Activated CD8-positive, alpha-beta T cell treated with anti-CD3 and anti-CD28 coated beads for 36 hours (primary cell): ENCODE results near the gene FBXL16. TPM values are rescaled to one million over a fixed set of nuclear protein-coding genes. Genes with fewer than 3 reads are reported as not detected.
A peak's percentile ranks its signal among the peaks of the same experiment; 100 is the strongest.

Source experiments
- ATAC-seq: fragments of 200-7000 bp; cut with Tn5 transposase; one replicate; pipeline ENCODE4 v1.10.0; 2021; ENCODE audit warnings: mild to moderate bottlenecking, moderate library complexity
- CTCF ChIA-PET: fragments of 350-600 bp; sonication (Branson Sonifier 250); formaldehyde crosslinking; loops from one replicate; lab custom pipeline; 2021; ENCODE audit warnings: antibody characterized with exemption; lab: Charles Lee
- POLR2A ChIA-PET: fragments of 350-600 bp; sonication (Branson Sonifier 250); formaldehyde crosslinking; loops from one replicate; lab custom pipeline; 2021; ENCODE audit warnings: antibody characterized with exemption; lab: Charles Lee
- DNase-seq: peaks from one replicate; pipeline ENCODE4 v3.0.0-alpha.2; 2020
- H3K27ac Mint-ChIP-seq: one replicate; pipeline ENCODE4 v1.8.0; 2021; ENCODE audit warnings: mild to moderate bottlenecking, mixed read lengths
- H3K27me3 Mint-ChIP-seq: one replicate; pipeline ENCODE4 v1.8.0; 2021; ENCODE audit warnings: mixed read lengths
- H3K36me3 Mint-ChIP-seq: one replicate; pipeline ENCODE4 v1.8.0; 2021; ENCODE audit warnings: low read depth, mixed read lengths
- H3K4me1 Mint-ChIP-seq: one replicate; pipeline ENCODE4 v1.8.0; 2021; ENCODE audit warnings: low read depth, mixed read lengths
- H3K4me3 Mint-ChIP-seq: one replicate; pipeline ENCODE4 v1.8.0; 2021; ENCODE audit warnings: mild to moderate bottlenecking, moderate library complexity, mixed read lengths
- H3K9me3 Mint-ChIP-seq: one replicate; pipeline ENCODE4 v1.8.0; 2021; ENCODE audit warnings: mixed read lengths
- intact Hi-C: fragments of 100-400 bp; cut with micrococcal nuclease; formaldehyde crosslinking; loops from one replicate; pipeline ENCODE4 v1.10.0; 2022
- total RNA-seq, 2 experiments: library from RNA; stranded (reverse); gene quantifications; one replicate each; pipeline ENCODE4 v1.2.3, GENCODE V29; 2021
- TF ChIP-seq, protein P1 (sequence below): fragments of 200-600 bp; IDR thresholded peaks from one replicate; pipeline ENCODE4 v1.8.0; 2022; ENCODE audit warnings: antibody characterized with exemption, mild to moderate bottlenecking

FBXL16 gene
- total RNA-seq, 2 experiments from 2014 or later: 5.9 to 8.0 TPM

DNA sequence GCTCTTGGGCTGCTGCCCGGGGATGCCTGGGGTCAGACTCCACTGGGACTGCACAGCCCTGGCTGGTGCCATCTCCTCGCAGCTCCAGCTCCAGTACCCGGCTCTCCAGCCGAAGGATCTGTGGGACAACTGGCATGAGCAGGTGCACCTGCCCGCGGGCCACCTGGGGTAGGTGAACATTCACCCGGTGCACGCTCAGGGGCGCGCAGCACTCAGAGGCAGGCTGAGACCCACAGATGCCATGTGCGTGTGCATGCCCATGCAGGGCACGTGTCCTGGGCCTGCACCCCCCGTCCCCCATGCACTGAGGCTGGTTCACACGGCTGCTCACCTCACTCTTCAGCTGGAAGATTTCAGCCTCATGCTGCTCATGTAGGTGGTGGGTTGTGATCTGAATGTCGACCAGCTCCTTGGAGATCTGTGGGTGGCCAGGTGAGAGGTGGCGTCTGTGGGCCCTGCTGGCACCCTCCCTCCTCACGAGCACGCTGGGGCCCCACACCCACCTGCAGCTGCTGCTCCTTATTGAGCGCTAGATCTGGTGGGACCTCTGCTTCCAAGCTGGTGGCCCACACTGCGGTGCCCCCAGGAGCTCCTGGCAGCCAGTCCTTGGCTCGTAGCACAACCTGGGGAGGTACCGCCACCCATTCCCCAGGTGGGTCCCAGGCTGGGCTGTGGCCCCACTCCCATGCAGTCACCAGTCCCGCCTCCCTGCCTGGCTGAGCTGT is 20.0 kb upstream of the FBXL16 start:
- Mint-ChIP-seq H3K4me1 (peaks cover 5% of the 10 kb centered on the region), H3K9me3 (no peaks in the 10 kb centered on the region), H3K27ac (no peak overlapping the region), H3K27me3 (no peaks in the 10 kb centered on the region), H3K36me3 (no peaks in the 10 kb centered on the region), H3K4me3 (no peak overlapping the region)
- DNase-seq (no peak), ATAC-seq (no peak)
- CTCF ChIA-PET: interaction anchor here (0.7 to 19.6 kb wide), 4 partner anchors 14 to 60 kb away, joined by 3 to 207 read pairs (median 8); partner anchors contain the start of genes CIAO3 and METRN
- intact Hi-C loops: no loop called here
- TF ChIP-seq, protein P1, sequence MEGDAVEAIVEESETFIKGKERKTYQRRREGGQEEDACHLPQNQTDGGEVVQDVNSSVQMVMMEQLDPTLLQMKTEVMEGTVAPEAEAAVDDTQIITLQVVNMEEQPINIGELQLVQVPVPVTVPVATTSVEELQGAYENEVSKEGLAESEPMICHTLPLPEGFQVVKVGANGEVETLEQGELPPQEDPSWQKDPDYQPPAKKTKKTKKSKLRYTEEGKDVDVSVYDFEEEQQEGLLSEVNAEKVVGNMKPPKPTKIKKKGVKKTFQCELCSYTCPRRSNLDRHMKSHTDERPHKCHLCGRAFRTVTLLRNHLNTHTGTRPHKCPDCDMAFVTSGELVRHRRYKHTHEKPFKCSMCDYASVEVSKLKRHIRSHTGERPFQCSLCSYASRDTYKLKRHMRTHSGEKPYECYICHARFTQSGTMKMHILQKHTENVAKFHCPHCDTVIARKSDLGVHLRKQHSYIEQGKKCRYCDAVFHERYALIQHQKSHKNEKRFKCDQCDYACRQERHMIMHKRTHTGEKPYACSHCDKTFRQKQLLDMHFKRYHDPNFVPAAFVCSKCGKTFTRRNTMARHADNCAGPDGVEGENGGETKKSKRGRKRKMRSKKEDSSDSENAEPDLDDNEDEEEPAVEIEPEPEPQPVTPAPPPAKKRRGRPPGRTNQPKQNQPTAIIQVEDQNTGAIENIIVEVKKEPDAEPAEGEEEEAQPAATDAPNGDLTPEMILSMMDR: no peak
- POLR2A ChIA-PET: interaction anchor here (0.6 to 8.1 kb wide), 8 partner anchors 10 to 81 kb away, joined by 3 to 84 read pairs (median 4); partner anchors contain the start of genes CIAO3 and METRN

DNA sequence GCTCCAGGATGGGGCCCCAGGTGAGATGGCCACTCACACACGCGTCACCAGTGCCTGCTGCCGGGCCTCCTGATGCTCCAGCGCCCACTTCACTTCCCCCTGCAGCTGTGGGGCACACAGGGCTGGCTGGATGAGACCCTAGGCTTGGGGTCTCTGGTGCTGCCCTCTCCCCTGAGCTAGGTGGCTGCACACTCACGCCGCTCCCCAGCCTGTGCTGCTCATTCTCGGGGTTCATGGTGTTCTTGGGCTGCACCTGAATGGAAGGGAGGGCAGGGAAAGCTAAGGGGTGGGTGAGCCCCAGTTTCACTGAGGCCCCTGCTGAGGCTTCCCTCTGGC is 19.4 kb upstream of the FBXL16 start:
- H3K27ac Mint-ChIP-seq: no peak overlapping the region
- H3K27me3 Mint-ChIP-seq: no peaks in the 10 kb centered on the region
- H3K9me3 Mint-ChIP-seq: no peaks in the 10 kb centered on the region
- intact Hi-C loops: no loop called here
- POLR2A ChIA-PET: interaction anchor here (0.6 to 8.1 kb wide), 6 partner anchors 10 to 86 kb away, joined by 3 to 84 read pairs (median 7); partner anchors contain the start of genes CIAO3 and METRN
- peaks cover 8% of the 10 kb centered on the region for H3K4me1 Mint-ChIP-seq
- TF ChIP-seq, protein P1: no peak
- no peaks in the 10 kb centered on the region for H3K36me3 Mint-ChIP-seq
- ATAC-seq: no peak
- CTCF ChIA-PET: interaction anchor here (0.7 to 19.6 kb wide), 4 partner anchors 13 to 61 kb away, joined by 3 to 207 read pairs (median 8); partner anchors contain the start of genes CIAO3 and METRN
- H3K4me3 Mint-ChIP-seq: no peak overlapping the region
- DNase-seq: no peak

DNA sequence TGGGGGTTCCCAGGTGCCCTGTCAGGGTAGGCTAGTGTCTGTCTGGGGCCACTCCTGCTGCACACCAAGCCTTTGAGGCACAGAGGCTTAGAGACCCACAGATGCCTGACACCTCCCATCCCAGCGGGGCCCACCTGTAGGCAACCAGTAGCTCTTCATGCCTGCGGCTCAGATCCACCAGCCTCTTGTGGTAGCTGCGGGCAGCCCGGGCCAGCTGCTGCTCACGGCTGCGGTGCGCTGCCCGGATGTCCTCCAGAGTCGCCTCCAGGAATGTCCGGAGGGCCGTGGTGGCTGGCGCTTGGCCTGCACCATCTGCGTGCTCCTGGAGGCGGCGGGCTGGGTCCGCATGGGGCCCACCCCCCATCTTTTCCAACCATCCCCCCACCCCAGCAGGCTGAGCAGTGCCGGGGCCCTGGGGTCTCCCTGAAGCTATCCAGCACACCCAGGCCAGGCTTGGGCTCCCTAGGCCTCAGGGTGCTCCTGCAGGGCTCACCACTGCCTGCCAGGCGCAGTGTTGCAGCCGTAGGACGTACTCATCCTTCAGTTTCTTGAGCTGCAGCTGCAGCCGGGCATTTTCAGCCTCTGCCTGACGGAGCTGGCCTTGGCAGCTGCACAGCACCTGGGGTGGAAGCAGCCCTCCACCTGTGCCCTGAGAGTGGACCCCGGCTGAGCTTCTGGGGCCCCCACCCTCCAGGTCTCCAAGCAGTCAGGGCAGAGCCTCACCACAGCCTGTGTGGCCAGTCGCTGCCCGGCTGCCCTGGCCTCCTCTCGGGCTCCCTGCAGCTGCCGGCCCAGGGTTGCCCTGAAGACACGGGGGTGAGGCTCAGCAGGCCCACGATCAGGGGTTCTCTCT is 18.8 kb upstream of the FBXL16 start:
- Mint-ChIP-seq H3K36me3 (no peaks in the 10 kb centered on the region), H3K27ac (no peak overlapping the region), H3K27me3 (no peaks in the 10 kb centered on the region), H3K4me1 (peaks cover 12% of the 10 kb centered on the region), H3K9me3 (no peaks in the 10 kb centered on the region), H3K4me3 (no peak overlapping the region)
- intact Hi-C loops: no loop called here
- POLR2A ChIA-PET: interaction anchor here (0.6 to 8.1 kb wide), 9 partner anchors 9 to 87 kb away, joined by 3 to 84 read pairs (median 4); partner anchors contain the start of genes CIAO3, JMJD8 and METRN
- CTCF ChIA-PET: interaction anchor here (0.7 to 19.6 kb wide), 4 partner anchors 12 to 61 kb away, joined by 3 to 207 read pairs (median 8); partner anchors contain the start of genes CIAO3 and METRN
- ATAC-seq (no peak), DNase-seq (peak; percentile 35)
- TF ChIP-seq, protein P1: no peak

DNA sequence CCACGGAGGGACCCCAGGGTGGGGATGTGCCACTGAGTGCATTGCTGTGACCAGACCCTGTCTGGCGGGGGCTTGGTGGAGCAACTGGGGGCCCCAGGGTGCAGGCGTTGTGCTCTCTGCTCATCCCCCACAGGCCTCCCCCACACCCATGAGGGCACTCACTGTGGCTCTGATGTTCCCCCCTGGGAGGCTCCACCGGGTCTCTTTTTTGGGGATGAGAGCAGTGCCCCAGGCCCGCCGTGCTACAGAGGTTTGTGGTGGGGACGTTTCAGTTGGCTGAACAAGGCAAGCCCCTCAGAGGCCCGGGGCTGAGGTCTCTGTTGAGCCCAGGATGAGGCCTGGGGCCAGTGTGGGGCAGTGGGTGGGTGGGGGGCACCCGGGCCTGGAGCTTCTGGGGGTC is 18.1 kb upstream of the FBXL16 start:
- ATAC-seq: no peak

More for the DNA sequence above, 18.1 kb upstream of the FBXL16 start:
- Mint-ChIP-seq H3K27ac (no peak overlapping the region), H3K27me3 (no peaks in the 10 kb centered on the region), H3K9me3 (no peaks in the 10 kb centered on the region), H3K4me3 (no peak overlapping the region), H3K4me1 (peaks cover 19% of the 10 kb centered on the region), H3K36me3 (no peaks in the 10 kb centered on the region)
- TF ChIP-seq, protein P1: no peak
- DNase-seq: no peak
- POLR2A ChIA-PET: interaction anchor here (0.8 to 8.1 kb wide), 6 partner anchors 11 to 40 kb away, joined by 3 to 84 read pairs (median 3); partner anchors contain the start of genes CIAO3 and JMJD8
- intact Hi-C loops: no loop called here
- CTCF ChIA-PET: interaction anchor here (2.6 to 19.6 kb wide), 4 partner anchors 9 to 62 kb away, joined by 6 to 207 read pairs (median 12); partner anchors contain the start of genes CIAO3 and METRN
